HG03442 (cell line): ENCODE data around the gene HHEX.

Experiments
- ATAC-seq: cut with Tn5 transposase; IDR thresholded peaks from one replicate; pipeline ENCODE4 v1.9.1; 2021; ENCODE audit warnings: mild to moderate bottlenecking, moderate library complexity; ENCODE audit not compliant: unreplicated experiment

HHEX gene

GRCh38 chr10:92692697-92693533 is 3.2 kb downstream of the HHEX start:
- no peak for ATAC-seq

GRCh38 chr10:92693534-92693893 is 3.8 kb downstream of the HHEX start:
- no peak for ATAC-seq

- no peak for ATAC-seq
Observed at GRCh38 chr10:92695679-92696605, 6.2 kb downstream of the HHEX start.

DNA sequence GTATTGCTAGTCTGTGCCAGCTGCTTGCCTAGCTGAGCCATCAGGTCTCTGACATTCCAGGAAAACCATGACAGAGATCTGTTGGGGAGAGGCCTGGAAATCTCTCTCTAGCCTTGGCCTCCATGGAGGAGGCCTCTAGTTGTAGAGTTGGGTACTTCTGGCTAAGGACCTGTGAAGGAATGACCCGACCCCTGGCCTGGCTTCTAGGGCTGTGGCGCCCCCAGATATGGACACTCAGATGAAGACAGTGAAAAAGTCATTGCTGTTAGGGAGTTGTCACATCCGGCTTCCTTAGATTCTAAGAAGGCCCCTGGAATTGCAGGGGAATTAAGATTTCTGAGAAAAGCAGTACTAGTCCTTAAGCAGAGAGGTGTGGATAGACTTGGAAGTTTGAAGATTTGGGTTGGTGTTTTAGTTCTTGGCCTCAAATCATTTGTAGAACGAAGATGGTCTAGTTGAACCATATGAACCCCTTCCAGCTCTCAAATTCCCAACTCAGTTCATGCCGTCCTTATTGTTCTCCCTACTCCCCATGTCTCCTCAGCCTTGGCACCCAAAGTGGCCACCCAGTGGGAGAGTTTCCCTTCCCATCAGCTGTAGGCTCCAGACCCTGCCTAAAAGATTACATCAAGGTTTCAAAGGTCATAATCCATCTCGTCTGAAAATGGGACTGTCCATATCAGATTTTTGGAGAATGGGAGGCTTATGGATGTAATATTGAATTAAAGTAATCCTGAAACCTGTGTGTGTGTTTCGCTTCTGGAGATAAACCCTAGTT is 7.0 kb downstream of the HHEX start:
- no peak for ATAC-seq

DNA sequence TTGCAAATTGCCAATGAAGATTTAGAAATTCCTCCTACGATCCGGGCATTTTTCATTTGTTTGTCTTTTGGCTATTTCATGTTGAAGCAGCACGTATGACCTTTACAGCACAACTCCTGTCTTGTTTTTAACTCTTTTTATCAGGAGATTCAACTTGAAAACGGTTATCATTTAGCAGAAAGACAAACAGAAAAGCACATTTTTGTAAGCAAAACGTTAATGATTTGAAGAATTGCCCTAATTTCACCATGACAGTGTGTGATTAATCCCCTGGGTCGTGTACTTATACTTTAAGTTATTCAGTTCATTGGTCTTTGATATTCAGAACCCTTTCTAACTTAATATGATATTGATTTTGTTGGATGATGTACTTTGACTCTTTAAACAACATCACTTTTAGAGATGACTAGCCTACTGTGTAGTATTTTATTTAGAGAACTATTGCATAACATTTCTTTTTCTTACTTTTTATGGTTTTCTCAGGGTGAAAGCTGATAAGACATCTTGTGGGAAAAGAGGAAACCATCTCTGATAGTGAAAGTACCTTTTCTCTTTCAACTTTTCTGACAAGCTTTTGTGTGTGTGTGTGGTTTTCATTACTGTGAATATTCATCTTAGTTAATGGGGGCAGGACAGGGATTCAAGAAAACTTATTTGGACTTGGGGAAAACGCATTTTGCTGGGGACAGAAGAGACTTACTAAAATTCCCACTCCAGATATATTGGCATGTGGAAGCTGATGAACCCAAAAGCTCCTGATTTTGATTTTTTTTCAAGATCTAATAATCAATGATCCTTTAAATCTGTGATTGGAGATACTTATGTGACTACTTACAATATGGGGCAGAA is 8.1 kb downstream of the HHEX start:
- ATAC-seq: no peak

DNA sequence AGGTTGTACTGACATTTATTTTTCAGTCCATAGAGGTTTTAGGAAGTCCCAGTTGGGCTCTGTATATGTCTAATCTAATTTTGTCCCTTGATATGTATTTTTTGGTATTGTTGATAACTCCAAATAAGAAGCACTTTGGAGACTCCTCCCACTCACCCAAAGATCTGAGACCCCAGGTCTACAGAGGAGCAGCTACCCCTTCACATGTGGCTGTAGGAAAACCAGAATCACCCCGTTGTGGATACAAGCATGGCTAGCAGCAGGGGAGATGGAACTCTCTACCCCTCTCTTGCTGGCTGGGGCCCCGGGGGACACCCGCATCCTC is 9.4 kb downstream of the HHEX start:
- ATAC-seq: no peak

- ATAC-seq: no peak
Observed at GRCh38 chr10:92699518-92700381, 10.0 kb downstream of the HHEX start.

DNA sequence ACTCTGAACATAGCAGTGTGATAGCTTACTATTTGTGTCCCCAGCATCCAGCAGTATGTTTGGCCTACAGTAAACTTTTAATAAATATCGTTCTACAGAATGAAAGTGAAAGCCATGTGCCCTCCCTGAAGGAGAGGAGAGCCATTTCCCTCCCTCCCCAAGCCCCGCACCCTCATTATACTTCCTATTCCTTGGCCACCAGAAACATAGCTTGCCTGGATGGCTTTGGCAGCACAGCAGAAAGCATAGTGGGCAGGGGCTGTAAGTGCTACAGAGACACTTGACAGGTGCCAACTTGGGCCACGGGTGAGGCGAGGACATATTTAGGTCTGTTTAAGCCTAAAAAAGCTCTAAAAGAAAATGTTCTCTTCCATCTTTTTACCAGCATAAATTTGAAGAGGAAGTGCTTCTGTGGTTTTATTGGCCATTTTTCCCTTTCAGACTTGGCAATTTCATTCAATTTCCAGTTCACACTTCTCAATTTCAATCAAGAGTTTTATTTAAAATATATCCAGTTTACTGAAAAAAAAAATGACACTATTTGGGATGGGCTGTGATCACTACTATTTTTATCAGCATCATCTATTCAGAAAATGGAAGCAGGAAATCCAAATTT is 12.7 kb downstream of the HHEX start:
- ATAC-seq: no peak

- no peak for ATAC-seq
Observed at GRCh38 chr10:92712016-92712889, 22.5 kb downstream of the HHEX start.

DNA sequence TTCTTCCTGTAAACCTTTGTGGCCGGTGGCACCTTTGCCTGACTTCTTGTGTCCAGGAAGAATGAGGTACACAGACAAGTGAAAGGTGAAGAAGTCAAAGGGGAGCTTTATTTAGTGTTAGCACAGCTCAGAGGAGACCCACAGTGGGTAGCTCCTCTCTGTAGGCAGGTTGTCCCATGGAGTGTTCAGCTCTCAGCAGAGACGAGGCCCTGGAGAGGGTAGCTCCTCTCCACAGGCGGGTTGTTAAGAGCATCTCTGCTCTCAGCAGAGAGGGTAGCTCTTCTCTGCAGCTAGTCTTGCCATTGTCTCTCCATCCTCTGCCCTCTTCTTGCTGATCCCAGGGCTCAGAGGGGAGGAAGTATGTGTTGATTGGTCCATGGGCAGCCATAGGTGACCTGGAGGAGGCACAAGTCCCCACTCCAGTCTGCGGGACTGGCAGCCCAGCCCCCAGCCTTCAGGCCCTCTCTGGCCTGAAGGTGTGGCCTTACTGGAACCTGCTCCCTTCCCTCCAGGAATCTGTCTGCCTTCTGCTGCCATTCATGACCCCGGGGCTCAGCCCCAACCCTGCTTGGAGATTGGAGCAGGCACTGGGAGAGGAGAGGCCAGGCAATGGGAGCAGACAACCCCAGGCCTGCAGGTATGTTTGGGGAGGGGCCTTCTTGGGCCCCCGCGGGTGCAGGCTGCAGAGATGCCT is 24.5 kb downstream of the HHEX start:
- ATAC-seq: no peak

- no peak for ATAC-seq
Observed at GRCh38 chr10:92714872-92715271, 25.1 kb downstream of the HHEX start.

- ATAC-seq: no peak
Observed at GRCh38 chr10:92719991-92720830, 30.5 kb downstream of the HHEX start.

- ATAC-seq: no peak
Observed at GRCh38 chr10:92720831-92721165, 31.0 kb downstream of the HHEX start.

DNA sequence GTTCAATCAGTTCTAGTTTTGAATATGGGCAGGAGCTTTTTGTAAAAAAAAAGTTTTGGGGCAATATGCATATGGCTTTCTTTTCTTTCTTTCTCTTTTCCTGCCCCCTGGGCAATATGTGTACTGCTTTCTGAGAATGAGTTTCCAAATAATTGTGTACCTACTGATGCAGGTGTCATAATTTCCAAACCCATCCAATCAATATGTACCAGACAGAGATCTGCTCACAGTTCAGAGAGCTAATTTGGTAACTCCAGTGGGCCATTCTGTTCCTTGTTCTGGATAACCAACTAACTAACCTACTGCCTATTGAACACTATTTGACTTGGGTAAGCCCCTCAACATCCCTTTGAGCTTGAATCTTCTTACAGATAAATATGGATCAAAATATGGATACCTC is 32.6 kb downstream of the HHEX start:
- no peak for ATAC-seq

DNA sequence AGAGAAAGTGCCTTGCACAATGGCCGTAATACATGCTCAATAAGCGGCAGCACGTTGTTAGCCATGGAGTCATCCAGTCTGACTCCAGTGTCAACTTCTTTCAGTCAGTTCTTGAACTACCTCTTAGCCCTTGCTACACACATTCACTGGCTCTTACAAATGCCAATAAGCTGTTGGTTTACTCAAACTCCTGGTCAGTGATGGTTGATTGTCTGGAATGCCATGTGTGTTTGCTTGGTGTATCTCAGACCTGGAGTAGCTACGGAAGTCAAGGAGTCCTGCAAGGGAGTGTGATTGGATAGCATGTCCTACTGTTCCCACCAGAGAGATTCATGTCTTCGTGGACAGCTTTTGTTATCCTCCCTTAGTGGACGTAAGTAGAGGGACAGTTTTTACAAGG is 37.4 kb downstream of the HHEX start:
- no peak for ATAC-seq

GRCh38 chr10:92727550-92727949 is 37.8 kb downstream of the HHEX start:
- no peak for ATAC-seq

- peak; percentile 71 for ATAC-seq
Observed at GRCh38 chr10:92729886-92730285, 40.1 kb downstream of the HHEX start.
